Thyroid gland (tissue), 4 donors: ENCODE results near the gene ABHD15. TPM values are rescaled to one million over a fixed set of nuclear protein-coding genes. Genes with fewer than 3 reads are reported as not detected.

ENCODE experiments used
- DNase-seq, 2 donors: peaks; one replicate each; pipeline ENCODE4 v3.0.0-alpha.2; 2019
- H3K27ac ChIP-seq, 3 donors: fragments of 200-600 bp; sonication (generic); 1 replicate in 2 of 3; 2 replicates in 1 of 3; pipeline ENCODE4 v1.5.1; 2016 to 2019; ENCODE audit warnings: mild to moderate bottlenecking in 1 of 3, moderate library complexity in 1 of 3
- H3K27me3 ChIP-seq: fragments of 200-600 bp; sonication (generic); one replicate; pipeline ENCODE4 v1.5.1; 2019
- H3K36me3 ChIP-seq, 2 donors: fragments of 200-600 bp; sonication (generic); one replicate each; pipeline ENCODE4 v1.5.1; 2016 to 2019
- H3K4me1 ChIP-seq, 2 donors: fragments of 200-600 bp; sonication (generic); one replicate each; pipeline ENCODE4 v1.5.1; 2017 to 2019
- H3K4me3 ChIP-seq, 3 donors: fragments of 200-600 bp; sonication (generic); replicated peaks in 1 of 3; 1 replicate in 2 of 3; 2 replicates in 1 of 3; pipeline ENCODE4 v1.5.1; 2016; ENCODE audit warnings: mild to moderate bottlenecking in 1 of 3
- H3K9me3 ChIP-seq: fragments of 200-600 bp; sonication (generic); one replicate; pipeline ENCODE4 v1.5.1; 2017
- CTCF ChIP-seq, 6 experiments: fragments of 200-600 bp in 3 of 6; fragments of 450-650 bp in 3 of 6; sonication (generic) in 3 of 6; IDR thresholded peaks; one replicate each; pipeline ENCODE4 v1.5.1; 2016 to 2019; ENCODE audit warnings: antibody characterized with exemption in 6 of 6, mild to moderate bottlenecking in 2 of 6, inconsistent platforms in 1 of 6, moderate library complexity in 1 of 6
- POLR2A ChIP-seq, 2 donors: fragments of 450-650 bp; IDR thresholded peaks; one replicate each; pipeline ENCODE4 v1.6.1; 2017; ENCODE audit warnings: antibody characterized with exemption in 2 of 2, mild to moderate bottlenecking in 2 of 2, moderate library complexity in 1 of 2
- WGBS, 2 donors: methylation state at CpG; one replicate each; pipeline ENCODE4 v1.1.5; 2017; 5-methylcytosine and 5-hydroxymethylcytosine counted together
- intact Hi-C: fragments of 100-400 bp; cut with DNase I; formaldehyde crosslinking; loops from one replicate; pipeline ENCODE4 v1.15.1; 2023
- total RNA-seq, 4 donors: library from RNA; depleted of rRNA; stranded (reverse); fragments of >200 nt; gene quantifications; one replicate each; pipeline ENCODE4 v1.2.3, GENCODE V29; 2016

ABHD15 gene
- total RNA-seq, 4 donors from 2014 or later: 11.6 to 19.8 (median 13.0) TPM

- TF ChIP-seq POLR2A (IDR thresholded peaks at IDR 0.05): no peak
- TF ChIP-seq CTCF (IDR thresholded peaks at IDR 0.05): no peak
- intact Hi-C loops: no loop called here
- H3K27me3 ChIP-seq: no peaks in the 10 kb centered on the region
- peak overlapping the region in 1 of 3 donors; percentile 20 for H3K4me3 ChIP-seq
- no peak overlapping the region for H3K27ac ChIP-seq
- H3K4me1 ChIP-seq: peaks cover 47 to 49% of the 10 kb centered on the region in 2 donors
- H3K9me3 ChIP-seq: no peaks in the 10 kb centered on the region
- 10 to 26% methylated on average over 10 to 13 of the region's 13 CpGs for WGBS, 2 donors
- H3K36me3 ChIP-seq: no peaks in the 10 kb centered on the region
- DNase-seq: peak in 1 of 2 donors; percentile 28
Observed at GRCh38 chr17:29613856-29614255, 47.0 kb upstream of the ABHD15 start.

GRCh38 chr17:29613352-29613837 lies 46.6 kb upstream of the ABHD15 start:
- 0% methylated on average over 2 of the region's 50 CpGs for WGBS, 2 donors
- Histone ChIP-seq H3K4me3 (peak overlapping the region in 1 of 3 donors; percentile 20), H3K4me1 (peaks cover 47 to 49% of the 10 kb centered on the region in 2 donors), H3K9me3 (no peaks in the 10 kb centered on the region), H3K36me3 (no peaks in the 10 kb centered on the region), H3K27me3 (no peaks in the 10 kb centered on the region), H3K27ac (no peak overlapping the region)
- intact Hi-C loops: no loop called here
- peak in 1 of 2 donors; percentile 45 for TF ChIP-seq POLR2A (IDR thresholded peaks at IDR 0.05)
- TF ChIP-seq CTCF (IDR thresholded peaks at IDR 0.05): peak; percentile 34 to 95 (median 86)
- peak; percentile 96 to 97 for DNase-seq

- H3K4me3 ChIP-seq: peak overlapping the region in 1 of 3 donors; percentile 20
- WGBS, 2 donors: 50 to 60% methylated on average over 2 to 30 of the region's 85 CpGs
- no peak for TF ChIP-seq CTCF (IDR thresholded peaks at IDR 0.05)
- TF ChIP-seq POLR2A (IDR thresholded peaks at IDR 0.05): no peak
- H3K27ac ChIP-seq: no peak overlapping the region
- H3K9me3 ChIP-seq: no peaks in the 10 kb centered on the region
- peaks cover 40 to 41% of the 10 kb centered on the region in 2 donors for H3K4me1 ChIP-seq
- H3K27me3 ChIP-seq: no peaks in the 10 kb centered on the region
- intact Hi-C loops: no loop called here
- H3K36me3 ChIP-seq: no peaks in the 10 kb centered on the region
- DNase-seq: peak in 1 of 2 donors; percentile 37
Observed at GRCh38 chr17:29612404-29613280, 45.8 kb upstream of the ABHD15 start.

GRCh38 chr17:29612094-29612403 lies 45.2 kb upstream of the ABHD15 start:
- no peak for DNase-seq
- WGBS, 2 donors: 86 to 89% methylated on average over 9 to 11 of the region's 12 CpGs
- peaks cover 35% of the 10 kb centered on the region in 2 donors for H3K4me1 ChIP-seq
- H3K4me3 ChIP-seq: no peak overlapping the region
- no peaks in the 10 kb centered on the region for H3K9me3 ChIP-seq
- TF ChIP-seq POLR2A (IDR thresholded peaks at IDR 0.05) (no peak), CTCF (IDR thresholded peaks at IDR 0.05) (no peak)
- H3K36me3 ChIP-seq: no peaks in the 10 kb centered on the region
- intact Hi-C loops: no loop called here
- H3K27ac ChIP-seq: no peak overlapping the region
- no peaks in the 10 kb centered on the region for H3K27me3 ChIP-seq
